NCI-H774 (cell line): ENCODE results near the gene RAD21L1.
"Not testable (repeated sequence)": the region's sequence is repeated elsewhere in the genome, so short reads cannot be mapped to it uniquely, and the experiment has no call there.

ENCODE experiments used
- DNase-seq: peaks from one replicate; lab custom pipeline; 2025; lab: John Stamatoyannopoulos, UW

Gene RAD21L1

GRCh38 chr20:1199212-1199873 is 26.5 kb upstream of the RAD21L1 start:
- DNase-seq: no peak

DNA sequence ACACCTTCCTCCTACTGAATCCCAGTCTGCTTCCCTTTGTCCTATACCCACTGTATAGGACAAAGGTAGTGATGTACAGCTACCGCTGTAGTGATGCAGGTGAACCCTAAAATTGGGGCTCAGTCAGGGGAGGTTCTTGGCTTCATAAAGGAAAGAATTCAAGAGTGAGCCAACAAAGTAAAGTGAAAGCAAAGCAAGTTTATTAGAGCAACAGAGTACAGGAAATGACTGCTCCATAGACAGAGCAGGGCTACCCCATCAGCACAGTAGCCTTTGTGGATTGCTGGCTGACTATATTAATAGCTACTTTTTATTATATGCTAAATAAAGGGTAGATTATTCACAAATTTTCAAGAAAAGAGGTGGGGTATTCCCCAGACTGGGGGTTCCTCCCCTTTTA is 25.9 kb upstream of the RAD21L1 start:
- DNase-seq: no peak

DNA sequence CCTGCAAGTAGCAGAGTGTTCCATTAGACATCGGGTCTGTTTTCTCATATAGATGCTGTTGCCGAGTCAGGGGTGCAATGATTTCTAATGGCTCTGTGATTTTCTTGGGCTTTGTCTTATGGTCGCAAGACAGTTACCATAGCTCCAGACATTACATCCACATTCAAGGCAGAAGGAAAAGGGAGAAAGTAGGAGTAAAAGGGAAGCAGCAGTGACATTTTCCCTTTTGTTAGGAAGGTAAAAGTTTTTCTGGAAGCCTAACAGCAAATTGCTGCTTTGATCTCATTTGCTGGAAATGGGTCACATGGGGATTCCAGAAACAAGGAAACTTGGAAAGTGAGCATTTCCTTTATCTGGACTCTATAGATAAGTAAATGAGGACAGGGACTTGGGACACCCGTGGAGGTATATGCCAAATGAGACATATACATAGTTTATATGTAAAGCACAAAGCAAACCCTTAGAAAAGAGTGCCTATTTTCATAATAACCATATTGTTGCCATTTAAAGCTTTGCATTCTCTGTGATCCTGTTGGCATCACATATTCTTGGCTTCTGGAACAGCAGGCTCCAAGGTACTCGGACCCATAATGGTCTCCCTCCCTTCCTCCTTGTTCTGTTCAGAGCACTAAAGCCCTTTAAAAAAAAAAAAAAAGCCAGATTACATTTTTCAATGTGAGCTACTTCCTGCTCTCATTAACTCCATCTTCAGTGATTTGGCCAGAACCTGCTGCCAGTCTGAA is 22.9 kb upstream of the RAD21L1 start, which contains the start of gene C20orf202:
TSS of gene C20orf202 (plus strand) at position 693 of the 743 bp plus-strand sequence. CDS start 132 bp downstream, outside the sequence.
- DNase-seq: no peak

- DNase-seq: no peak
Measured at GRCh38 chr20:1203630-1204029, 22.2 kb upstream of the RAD21L1 start.

- DNase-seq: no peak
Measured at GRCh38 chr20:1204113-1204512, 21.7 kb upstream of the RAD21L1 start.

DNA sequence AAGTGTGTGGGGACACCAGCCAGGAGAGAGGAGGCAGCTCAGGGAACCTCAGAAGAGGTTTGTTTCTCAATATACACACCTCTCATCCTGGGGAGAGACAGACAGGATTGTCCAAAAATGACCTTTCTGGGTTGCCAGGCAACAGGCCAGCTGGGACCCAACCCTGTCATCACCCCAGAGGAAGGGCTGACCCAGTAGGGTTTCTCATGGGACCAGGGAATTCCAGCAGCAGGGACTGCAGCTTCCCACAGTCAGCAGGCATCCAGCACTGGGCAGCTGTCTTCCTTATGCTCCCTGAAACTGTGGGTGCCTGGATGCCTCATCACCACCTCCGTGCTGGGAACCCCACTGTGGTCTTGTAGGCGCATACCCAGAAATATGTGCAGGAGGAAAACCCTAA is 21.3 kb upstream of the RAD21L1 start:
- no peak for DNase-seq

GRCh38 chr20:1205802-1206201 is 20.0 kb upstream of the RAD21L1 start:
- DNase-seq: no peak

GRCh38 chr20:1206366-1207148 is 19.3 kb upstream of the RAD21L1 start:
- no peak for DNase-seq

DNA sequence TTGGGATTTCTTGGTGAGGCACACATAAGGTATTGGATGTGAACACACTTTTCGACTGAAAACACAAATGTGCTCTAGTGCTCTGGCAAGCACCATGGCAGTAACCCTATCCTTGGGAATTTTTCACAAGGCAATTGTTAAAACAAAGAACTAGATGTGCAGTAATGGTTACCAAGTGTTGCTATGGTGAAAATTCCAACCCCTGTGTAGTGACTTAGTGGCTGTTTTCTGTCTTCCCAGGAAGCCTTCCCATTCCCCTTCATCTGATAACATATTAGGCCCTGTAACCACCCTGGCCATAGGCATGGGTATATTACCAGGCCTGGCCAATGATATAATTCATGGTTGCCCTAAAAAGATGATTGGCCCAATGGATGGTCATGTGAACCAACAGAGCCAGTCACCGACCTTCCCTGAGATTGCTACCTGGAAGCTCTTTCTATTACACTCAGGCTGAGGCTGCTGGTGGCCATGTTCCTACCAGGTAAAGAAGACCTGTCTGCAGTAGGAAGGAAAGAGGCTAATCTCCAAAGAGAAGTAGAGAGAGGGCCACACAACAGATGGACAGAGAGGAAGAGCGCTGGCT is 18.5 kb upstream of the RAD21L1 start:
- no peak for DNase-seq

DNA sequence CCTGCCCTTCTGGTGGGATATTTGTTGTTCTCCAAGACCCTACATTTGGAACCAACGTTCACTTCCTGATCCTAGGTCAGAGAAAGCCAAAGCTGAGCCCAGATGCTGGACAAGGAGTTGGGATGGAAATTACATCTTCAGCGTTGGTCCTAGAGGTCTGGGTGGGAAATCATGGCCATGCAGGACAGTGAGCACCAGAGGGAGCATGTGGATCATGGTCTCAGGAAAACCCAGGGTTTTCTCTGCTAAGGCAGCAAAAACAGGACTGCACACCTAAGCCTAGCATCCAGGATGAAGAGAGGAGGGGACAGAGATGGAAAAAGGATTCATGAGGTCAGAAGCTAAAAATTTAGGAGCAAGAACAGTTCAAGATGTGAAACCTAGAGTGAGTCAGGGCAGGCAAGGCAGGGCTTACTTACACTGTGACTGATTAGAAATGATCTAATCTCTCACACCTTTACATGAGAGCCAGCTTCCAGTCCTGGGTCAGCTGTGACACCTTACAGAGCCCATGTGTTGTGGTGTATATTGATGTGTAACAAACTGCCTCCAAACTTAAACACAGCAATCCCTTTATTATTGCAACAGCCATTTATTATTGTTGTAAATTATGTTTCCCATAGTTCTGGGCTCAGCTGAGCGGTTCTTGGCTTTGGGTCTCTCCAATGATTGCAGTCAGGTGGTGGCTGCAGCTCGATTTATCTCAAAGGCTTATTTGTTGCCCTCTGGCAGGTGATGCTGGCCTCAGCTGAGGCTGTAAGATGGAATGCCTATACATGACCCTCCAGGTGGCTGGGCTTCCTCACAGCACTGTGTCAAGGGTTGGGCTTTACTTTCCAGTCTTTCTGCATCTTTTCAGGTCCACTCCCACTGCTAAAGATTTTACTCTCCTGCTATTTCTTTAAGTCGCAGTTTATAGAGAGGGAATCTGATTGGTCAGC is 16.1 kb upstream of the RAD21L1 start:
- DNase-seq: no peak

GRCh38 chr20:1210501-1210900 is 15.3 kb upstream of the RAD21L1 start:
- DNase-seq: no peak

DNA sequence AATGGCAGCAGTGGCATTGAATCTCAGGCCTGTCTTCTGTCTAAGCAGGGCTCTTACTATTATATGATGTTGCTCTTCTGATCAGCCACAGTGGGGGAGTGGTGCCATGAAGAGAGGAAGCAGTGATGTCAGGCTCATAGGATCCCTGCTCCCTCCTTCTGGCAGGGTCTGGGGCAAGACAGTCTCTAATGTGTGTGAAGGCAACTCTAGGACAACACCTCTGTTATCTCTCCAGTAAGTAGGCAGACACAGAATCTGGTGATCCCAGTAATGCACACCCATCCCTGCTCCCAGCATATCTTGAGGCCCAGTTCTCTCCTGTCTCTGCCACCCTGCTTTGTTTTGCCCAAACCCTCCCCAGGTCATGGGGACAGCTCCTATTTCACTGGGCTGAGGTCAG is 13.8 kb upstream of the RAD21L1 start:
- DNase-seq: no peak

GRCh38 chr20:1212607-1213396 is 13.0 kb upstream of the RAD21L1 start:
- peak; percentile 38 for DNase-seq

GRCh38 chr20:1214838-1215261 is 11.0 kb upstream of the RAD21L1 start:
- no peak for DNase-seq

DNA sequence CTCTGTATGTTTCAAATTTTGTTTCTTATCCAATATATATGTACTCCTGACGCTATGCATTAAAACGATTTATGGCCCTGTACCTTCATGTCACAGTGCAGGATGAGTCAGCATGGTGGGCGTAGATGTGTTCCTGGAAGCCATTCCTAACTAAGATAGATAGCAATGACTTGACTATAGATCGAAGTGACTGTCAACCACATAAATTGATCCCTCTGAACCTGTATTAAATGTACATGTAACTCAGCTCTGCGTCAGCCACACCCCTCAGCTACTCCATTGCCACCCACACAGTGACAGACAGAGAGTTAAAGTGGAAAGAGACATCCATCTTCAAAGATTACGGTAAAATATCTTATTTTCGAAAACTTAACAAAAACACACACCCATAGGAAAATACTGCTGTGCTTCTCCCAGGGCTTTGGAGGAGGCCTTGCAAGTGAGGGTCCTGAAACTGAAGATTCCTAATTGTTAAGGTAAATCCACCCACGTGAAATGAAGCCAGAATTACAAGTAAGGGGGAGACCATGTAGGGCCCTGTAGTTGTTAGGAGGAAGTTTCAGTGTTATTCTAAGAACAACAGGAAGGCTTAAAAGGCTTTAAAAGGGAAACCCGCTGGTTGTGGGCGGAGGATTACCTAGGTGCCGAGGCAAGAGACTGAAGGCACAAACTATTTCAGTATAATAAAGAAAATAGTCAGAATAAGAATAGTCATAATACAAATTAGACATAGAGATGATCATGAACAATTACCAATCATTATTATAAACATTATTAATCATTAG is 10.3 kb upstream of the RAD21L1 start:
- no peak for DNase-seq

GRCh38 chr20:1216527-1217427 is 9.1 kb upstream of the RAD21L1 start:
- DNase-seq: not testable (repeated sequence)

DNA sequence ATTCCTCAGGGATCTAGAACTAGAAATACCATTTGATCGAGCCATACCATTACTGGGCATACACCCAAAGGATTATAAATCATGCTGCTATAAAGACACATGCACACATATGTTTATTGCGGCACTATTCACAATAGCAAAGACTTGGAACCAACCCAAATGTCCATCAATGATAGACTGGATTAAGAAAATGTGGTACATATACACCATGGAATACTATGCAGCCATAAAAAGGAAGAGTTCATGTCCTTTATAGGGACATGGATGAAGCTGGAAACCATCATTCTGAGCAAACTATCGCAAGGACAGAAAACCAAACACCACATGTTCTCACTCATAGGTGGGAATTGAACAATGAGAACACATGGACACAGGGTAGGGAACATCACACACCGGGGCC is 3.1 kb upstream of the RAD21L1 start:
- not testable (repeated sequence) for DNase-seq

DNA sequence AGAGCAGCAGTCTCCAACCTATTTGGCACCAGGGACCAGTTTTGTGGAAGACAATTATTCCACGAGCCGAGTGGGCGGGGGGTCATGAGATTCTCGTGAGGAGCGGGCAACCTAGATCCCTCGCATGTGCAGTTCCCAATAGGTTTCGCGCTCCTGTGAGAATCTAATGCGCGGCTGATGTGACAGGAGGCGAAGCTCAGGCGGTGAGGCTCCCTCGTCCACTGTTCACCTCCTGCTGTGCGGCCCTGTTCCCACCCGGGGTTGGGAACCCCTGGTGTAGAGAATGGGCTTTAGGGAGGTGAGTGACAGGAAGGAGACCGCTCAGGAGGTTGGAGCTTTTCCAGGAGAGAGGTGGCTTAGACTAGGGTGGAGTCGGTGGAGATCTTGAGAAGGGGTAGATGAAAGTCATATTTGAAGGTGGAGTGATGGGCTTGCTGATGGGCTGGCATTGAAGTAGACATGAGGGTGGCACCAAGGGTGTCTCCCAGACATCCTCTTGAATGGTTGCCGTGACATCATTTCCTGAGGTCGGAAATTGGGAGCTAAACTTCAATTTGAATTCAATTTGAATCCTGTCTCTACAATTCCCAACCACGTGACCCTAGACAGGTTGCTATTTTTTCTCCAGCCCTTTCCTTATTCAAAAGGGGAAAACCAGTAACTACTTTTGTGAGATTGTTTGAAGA is 1.5 kb upstream of the RAD21L1 start:
- DNase-seq: no peak
